Left forelimb (tissue), 1 donor: ENCODE results near the gene PCBP2.
A peak's percentile ranks its signal among the peaks of the same experiment; 100 is the strongest.
"Not testable (repeated sequence)": the region's sequence is repeated elsewhere in the genome, so short reads cannot be mapped to it uniquely, and the experiment has no call there.

Experiments used
- DNase-seq: peaks from one replicate; pipeline ENCODE4 v3.0.0-alpha.2; 2018; ENCODE audit warnings: low spot score

The PCBP2 gene

GRCh38 chr12:53451661-53452158 is at the start of gene PCBP2:
TSS of gene PCBP2 (plus strand) at chr12:53452102. CDS start at chr12:53454801, 2,699 bp downstream.
- DNase-seq, result peak; percentile 100

- not testable (repeated sequence) for DNase-seq
Observed at GRCh38 chr12:53402351-53402750, 49.6 kb upstream of the PCBP2 start.

GRCh38 chr12:53402871-53403270 is 49.0 kb upstream of the PCBP2 start:
- no peak for DNase-seq

- DNase-seq, result no peak
Observed at GRCh38 chr12:53410951-53411350, 41.0 kb upstream of the PCBP2 start.

- no peak for DNase-seq
Observed at GRCh38 chr12:53413485-53414204, 38.3 kb upstream of the PCBP2 start.

- no peak for DNase-seq
Observed at GRCh38 chr12:53414756-53415417, 37.0 kb upstream of the PCBP2 start.

- DNase-seq, result not testable (repeated sequence)
Observed at GRCh38 chr12:53415752-53416389, 36.0 kb upstream of the PCBP2 start.

GRCh38 chr12:53417291-53417816 is 34.5 kb upstream of the PCBP2 start:
- not testable (repeated sequence) for DNase-seq

- no peak for DNase-seq
Observed at GRCh38 chr12:53418221-53418620, 33.7 kb upstream of the PCBP2 start.

- no peak for DNase-seq
Observed at GRCh38 chr12:53419756-53420155, 32.1 kb upstream of the PCBP2 start.

GRCh38 chr12:53422247-53422646 is 29.7 kb upstream of the PCBP2 start:
- not testable (repeated sequence) for DNase-seq

- DNase-seq, result no peak
Observed at GRCh38 chr12:53423597-53423996, 28.3 kb upstream of the PCBP2 start, which contains the start of gene AMHR2. TSS of gene AMHR2 (plus strand) at chr12:53423855. CDS start at chr12:53423935, 80 bp downstream.

GRCh38 chr12:53424626-53425514 is 27.0 kb upstream of the PCBP2 start:
- no peak for DNase-seq

GRCh38 chr12:53425515-53426150 is 26.3 kb upstream of the PCBP2 start:
- no peak for DNase-seq

GRCh38 chr12:53427905-53428594 is 23.9 kb upstream of the PCBP2 start:
- no peak for DNase-seq

- no peak for DNase-seq
Observed at GRCh38 chr12:53428741-53429140, 23.2 kb upstream of the PCBP2 start.

- DNase-seq, result no peak
Observed at GRCh38 chr12:53430116-53430515, 21.8 kb upstream of the PCBP2 start.

- no peak for DNase-seq
Observed at GRCh38 chr12:53431187-53431586, 20.7 kb upstream of the PCBP2 start.

- DNase-seq, result not testable (repeated sequence)
Observed at GRCh38 chr12:53435326-53435725, 16.6 kb upstream of the PCBP2 start.

GRCh38 chr12:53439582-53439981 is 12.3 kb upstream of the PCBP2 start:
- DNase-seq, result not testable (repeated sequence)
